HEK293 (cell line): ENCODE results near the gene ZNF641.
A peak's percentile ranks its signal among the peaks of the same experiment; 100 is the strongest.

Source experiments
- KLF17 ChIP-seq: fragments of 450-650 bp; formaldehyde crosslinking; IDR thresholded peaks from 2 replicates; pipeline ENCODE4 v1.5.1; 2016; ENCODE audit warnings: missing biosample characterization, missing genetic modification characterization
- MYNN ChIP-seq: fragments of 450-650 bp; formaldehyde crosslinking; IDR thresholded peaks from 2 replicates; pipeline ENCODE4 v1.5.1; 2016; ENCODE audit warnings: missing biosample characterization, missing genetic modification characterization, borderline replicate concordance
- PATZ1 ChIP-seq: fragments of 450-650 bp; formaldehyde crosslinking; IDR thresholded peaks from 2 replicates; pipeline ENCODE4 v1.5.1; 2016; ENCODE audit warnings: missing biosample characterization, missing genetic modification characterization
- REST ChIP-seq: fragments of 450-650 bp; formaldehyde crosslinking; IDR thresholded peaks from 2 replicates; pipeline ENCODE4 v1.5.1; 2016; ENCODE audit warnings: missing biosample characterization, missing genetic modification characterization
- SCRT2 ChIP-seq: fragments of 450-650 bp; formaldehyde crosslinking; IDR thresholded peaks from 2 replicates; pipeline ENCODE4 v1.5.1; 2016; ENCODE audit warnings: missing biosample characterization, missing genetic modification characterization
- WT1 ChIP-seq: fragments of 450-650 bp; formaldehyde crosslinking; IDR thresholded peaks from 2 replicates; pipeline ENCODE4 v1.5.1; 2016; ENCODE audit warnings: missing biosample characterization, missing genetic modification characterization
- ZBTB11 ChIP-seq: fragments of 450-650 bp; formaldehyde crosslinking; conservative IDR thresholded peaks from 2 replicates; pipeline ENCODE4 v1.5.1; 2016; ENCODE audit warnings: low read depth, missing biosample characterization, missing genetic modification characterization
- ZBTB17 ChIP-seq: fragments of 450-650 bp; formaldehyde crosslinking; IDR thresholded peaks from 2 replicates; pipeline ENCODE4 v1.5.1; 2016; ENCODE audit warnings: missing biosample characterization, missing genetic modification characterization
- ZBTB20 ChIP-seq: fragments of 450-650 bp; formaldehyde crosslinking; IDR thresholded peaks from 2 replicates; pipeline ENCODE4 v1.5.1; 2016; ENCODE audit warnings: missing biosample characterization, missing genetic modification characterization
- ZBTB44 ChIP-seq: fragments of 450-650 bp; IDR thresholded peaks from 2 replicates; pipeline ENCODE4 v1.5.1; 2018; ENCODE audit warnings: missing biosample characterization, mild to moderate bottlenecking, missing genetic modification characterization
- ZBTB8A ChIP-seq: fragments of 450-650 bp; formaldehyde crosslinking; IDR thresholded peaks from 2 replicates; pipeline ENCODE4 v1.5.1; 2016; ENCODE audit warnings: missing biosample characterization, missing genetic modification characterization
- ZNF2 ChIP-seq: fragments of 450-650 bp; formaldehyde crosslinking; IDR thresholded peaks from 2 replicates; pipeline ENCODE4 v1.5.1; 2016; ENCODE audit warnings: missing biosample characterization, missing genetic modification characterization
- ZNF202 ChIP-seq: fragments of 450-650 bp; formaldehyde crosslinking; IDR thresholded peaks from 2 replicates; pipeline ENCODE4 v1.5.1; 2016; ENCODE audit warnings: missing biosample characterization, missing genetic modification characterization, borderline replicate concordance
- ZNF341 ChIP-seq: fragments of 450-650 bp; formaldehyde crosslinking; IDR thresholded peaks from 2 replicates; pipeline ENCODE4; 2016; ENCODE audit warnings: low read depth, missing biosample characterization, missing genetic modification characterization
- ZNF366 ChIP-seq: fragments of 450-650 bp; formaldehyde crosslinking; conservative IDR thresholded peaks from 2 replicates; pipeline ENCODE4 v1.5.1; 2016; ENCODE audit warnings: missing biosample characterization, missing genetic modification characterization
- ZNF398 ChIP-seq: fragments of 450-650 bp; formaldehyde crosslinking; IDR thresholded peaks from 2 replicates; pipeline ENCODE4 v1.5.1; 2017; ENCODE audit warnings: missing biosample characterization, missing genetic modification characterization
- ZNF501 ChIP-seq: fragments of 450-650 bp; formaldehyde crosslinking; IDR thresholded peaks from 2 replicates; pipeline ENCODE4 v1.5.1; 2016; ENCODE audit warnings: missing biosample characterization, missing genetic modification characterization
- ZNF600 ChIP-seq: fragments of 450-650 bp; formaldehyde crosslinking; IDR thresholded peaks from 2 replicates; pipeline ENCODE4 v1.5.1; 2016; ENCODE audit warnings: missing biosample characterization, missing genetic modification characterization
- ZNF623 ChIP-seq: fragments of 450-650 bp; formaldehyde crosslinking; IDR thresholded peaks from 2 replicates; pipeline ENCODE4 v1.5.1; 2016; ENCODE audit warnings: missing biosample characterization, missing genetic modification characterization
- ZNF629 ChIP-seq: fragments of 450-650 bp; formaldehyde crosslinking; IDR thresholded peaks from 2 replicates; pipeline ENCODE4 v1.5.1; 2017; ENCODE audit warnings: missing biosample characterization, missing genetic modification characterization
- ZSCAN30 ChIP-seq: fragments of 450-650 bp; IDR thresholded peaks from 2 replicates; pipeline ENCODE4 v1.5.1; 2018; ENCODE audit warnings: missing biosample characterization, mild to moderate bottlenecking, missing genetic modification characterization, moderate library complexity
- ZSCAN4 ChIP-seq: fragments of 450-650 bp; formaldehyde crosslinking; IDR thresholded peaks from 2 replicates; pipeline ENCODE4 v1.5.1; 2017; ENCODE audit warnings: missing biosample characterization, missing genetic modification characterization
- ZXDB ChIP-seq: fragments of 450-650 bp; formaldehyde crosslinking; IDR thresholded peaks from 2 replicates; pipeline ENCODE4 v1.5.1; 2016; ENCODE audit warnings: missing biosample characterization, missing genetic modification characterization

ZNF641 gene

GRCh38 chr12:48350249-48351021 is at the start of gene ZNF641 (continued):
- TF ChIP-seq ZSCAN4 (tag by site-specific recombination) (no peak), ZBTB44 (tag by site-specific recombination) (no peak), WT1 (tag by site-specific recombination) (peak; percentile 49; the same call in 1 of the 2 replicates), ZXDB (tag by site-specific recombination) (peak; percentile 82), REST (tag by site-specific recombination) (0 out of 2 replicates have a peak, but pooled peaks have one; percentile 19), SCRT2 (tag by site-specific recombination) (peak; percentile 40; the same call in 1 of the 2 replicates), ZNF366 (peak; percentile 62), ZNF2 (tag by site-specific recombination) (peak; percentile 43; the same call in 1 of the 2 replicates), ZNF623 (no peak), ZBTB20 (peak; percentile 77), KLF17 (tag by site-specific recombination) (peak; percentile 53), ZNF202 (tag by site-specific recombination) (no peak), ZNF341 (tag by site-specific recombination) (peak; percentile 65), ZNF398 (tag by site-specific recombination) (peak; percentile 71), ZNF629 (tag by site-specific recombination) (peak; percentile 86), ZSCAN30 (tag by site-specific recombination) (peak; percentile 53; the same call in 1 of the 2 replicates), ZBTB17 (tag by site-specific recombination) (peak; percentile 91), ZNF600 (tag by site-specific recombination) (peak; percentile 74; the same call in 1 of the 2 replicates), ZBTB8A (tag by site-specific recombination) (peak; percentile 95), ZNF501 (tag by site-specific recombination) (peak; percentile 85), MYNN (tag by site-specific recombination) (no peak), PATZ1 (tag by site-specific recombination) (peak; percentile 75), ZBTB11 (tag by site-specific recombination) (0 out of 2 replicates have a peak, but pooled peaks have one; percentile 35)
